Stimulated activated CD8-positive, alpha-beta memory T cell treated with anti-CD3 and anti-CD28 coated beads, Interleukin-2, amount 100 ng/mL, for 48 hours (primary cell): ENCODE data around the gene FAM151A.
A peak's percentile ranks its signal among the peaks of the same experiment; 100 is the strongest.

Source experiments
- DNase-seq, 2 donors: peaks; one replicate each; pipeline ENCODE4 v3.0.0-alpha.2; 2020; ENCODE audit warnings: low read depth in 2 of 2

The FAM151A gene

GRCh38 chr1:54623216-54624007 lies at the start of gene FAM151A:
Gene FAM151A, minus strand, starts transcription at chr1:54623525. Its CDS starts 130 bp downstream, at chr1:54623395.
- no peak for DNase-seq

GRCh38 chr1:54671985-54672608 lies 48.8 kb upstream of the FAM151A start:
- peak; percentile 49 to 58 for DNase-seq

GRCh38 chr1:54668567-54668966 lies 45.2 kb upstream of the FAM151A start:
- DNase-seq = no peak

GRCh38 chr1:54667797-54668196 lies 44.5 kb upstream of the FAM151A start:
- no peak for DNase-seq

GRCh38 chr1:54666333-54666732 lies 43.0 kb upstream of the FAM151A start:
- DNase-seq = no peak

DNA sequence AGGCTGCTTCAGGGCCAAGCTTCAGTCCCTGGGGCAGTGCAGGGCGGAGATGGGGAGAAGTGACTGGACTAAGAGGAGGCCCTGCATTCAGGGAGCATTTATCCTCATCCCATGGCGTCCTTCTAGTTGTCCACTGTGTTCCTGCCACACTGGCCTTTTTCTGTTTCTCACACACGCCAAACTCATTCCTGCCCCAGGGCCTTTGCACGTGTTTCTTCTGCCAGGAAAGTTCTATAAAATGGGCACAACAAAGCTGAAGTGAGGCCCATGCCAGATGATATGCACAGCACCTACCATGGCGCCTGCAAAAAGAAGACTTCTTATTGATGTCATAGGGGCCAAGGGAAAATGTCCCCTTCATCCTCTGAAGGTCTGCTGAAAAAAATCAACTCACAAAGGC lies 42.5 kb upstream of the FAM151A start:
- DNase-seq = no peak

DNA sequence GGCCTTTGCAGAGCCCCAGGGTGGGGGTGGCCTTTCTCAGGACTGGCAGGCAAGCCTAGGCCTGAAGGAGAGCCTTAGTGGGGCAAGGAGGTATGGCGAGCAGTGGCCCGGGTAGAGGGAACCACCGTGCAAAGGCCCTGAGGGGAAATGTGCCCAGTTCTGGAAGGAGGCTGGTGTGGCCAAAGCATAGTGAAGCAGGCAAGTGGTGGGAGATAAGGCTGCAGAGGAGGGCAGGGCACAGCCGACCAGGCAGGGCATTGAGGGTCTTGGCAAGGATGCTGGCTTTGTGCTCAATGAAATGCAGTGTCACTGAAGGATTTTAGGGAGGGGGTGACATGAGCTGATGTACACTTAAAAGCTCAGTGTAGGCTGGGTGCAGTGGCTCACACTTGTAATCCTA lies 41.0 kb upstream of the FAM151A start:
- DNase-seq = no peak

DNA sequence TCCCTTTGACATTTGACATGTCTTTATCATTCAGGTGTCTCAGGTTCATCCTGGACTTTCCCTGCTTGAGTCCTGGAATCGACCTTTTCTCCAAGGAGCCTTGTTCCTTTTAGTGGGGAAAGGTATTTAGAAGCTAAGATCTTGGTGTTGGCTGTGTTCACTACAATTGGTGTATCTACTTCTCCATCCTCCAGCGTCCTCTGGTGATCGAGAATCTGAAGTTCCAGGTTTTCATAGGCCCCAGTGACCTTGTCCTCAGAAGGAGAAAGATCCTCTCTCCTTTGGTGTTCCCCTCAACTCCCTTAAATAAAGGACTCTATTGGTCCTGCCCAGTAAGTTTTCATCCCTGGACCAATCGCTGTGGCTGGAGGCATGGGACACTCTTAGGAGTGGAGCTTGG lies 40.4 kb upstream of the FAM151A start:
- no peak for DNase-seq

- DNase-seq = no peak
Observed at GRCh38 chr1:54658164-54658913, 35.0 kb upstream of the FAM151A start.

- no peak for DNase-seq
Observed at GRCh38 chr1:54653036-54653435, 29.7 kb upstream of the FAM151A start.

DNA sequence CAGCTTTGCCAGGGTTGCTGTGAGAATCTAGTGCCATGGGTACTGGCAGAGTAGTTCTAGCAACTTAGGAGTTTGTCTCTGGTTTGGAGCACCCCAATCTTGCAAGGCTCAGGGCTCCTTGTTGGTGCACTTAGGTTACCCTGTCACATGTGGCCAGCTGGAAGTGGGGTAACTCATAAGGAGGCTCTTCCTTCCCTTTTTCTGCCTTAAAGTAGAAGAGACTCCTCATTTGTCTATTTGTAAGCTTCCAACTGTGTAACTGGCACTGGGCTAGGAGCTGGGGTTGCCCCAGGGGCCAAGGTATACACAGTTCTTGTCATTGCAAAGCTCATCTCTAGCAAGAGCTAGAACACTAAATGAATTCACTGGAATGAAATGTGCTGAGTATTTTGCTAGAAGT lies 28.8 kb upstream of the FAM151A start:
- DNase-seq = no peak

- no peak for DNase-seq
Observed at GRCh38 chr1:54651608-54652007, 28.3 kb upstream of the FAM151A start.

GRCh38 chr1:54650417-54650816 lies 27.1 kb upstream of the FAM151A start:
- DNase-seq = no peak

DNA sequence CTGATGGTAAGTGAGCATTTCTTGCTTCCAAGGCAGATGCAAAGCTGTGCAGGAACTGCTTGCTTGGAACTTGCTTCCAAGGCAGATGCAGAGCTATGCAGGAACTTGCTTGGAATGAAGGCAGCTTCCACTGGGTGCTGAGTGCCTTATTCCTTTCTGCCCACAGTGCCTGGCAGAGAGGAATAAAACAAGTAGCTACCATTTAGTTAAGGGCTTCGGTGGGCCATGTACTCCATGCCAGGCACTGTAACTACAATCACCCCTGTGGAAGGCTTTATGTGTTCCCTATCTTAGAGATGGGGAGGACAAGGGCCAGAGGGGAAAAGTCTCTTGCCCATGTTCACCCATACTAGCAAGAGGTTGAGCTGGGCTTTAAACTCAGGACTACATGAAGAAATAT lies 26.6 kb upstream of the FAM151A start:
- DNase-seq = no peak

- DNase-seq = no peak
Observed at GRCh38 chr1:54649130-54649898, 26.0 kb upstream of the FAM151A start.

DNA sequence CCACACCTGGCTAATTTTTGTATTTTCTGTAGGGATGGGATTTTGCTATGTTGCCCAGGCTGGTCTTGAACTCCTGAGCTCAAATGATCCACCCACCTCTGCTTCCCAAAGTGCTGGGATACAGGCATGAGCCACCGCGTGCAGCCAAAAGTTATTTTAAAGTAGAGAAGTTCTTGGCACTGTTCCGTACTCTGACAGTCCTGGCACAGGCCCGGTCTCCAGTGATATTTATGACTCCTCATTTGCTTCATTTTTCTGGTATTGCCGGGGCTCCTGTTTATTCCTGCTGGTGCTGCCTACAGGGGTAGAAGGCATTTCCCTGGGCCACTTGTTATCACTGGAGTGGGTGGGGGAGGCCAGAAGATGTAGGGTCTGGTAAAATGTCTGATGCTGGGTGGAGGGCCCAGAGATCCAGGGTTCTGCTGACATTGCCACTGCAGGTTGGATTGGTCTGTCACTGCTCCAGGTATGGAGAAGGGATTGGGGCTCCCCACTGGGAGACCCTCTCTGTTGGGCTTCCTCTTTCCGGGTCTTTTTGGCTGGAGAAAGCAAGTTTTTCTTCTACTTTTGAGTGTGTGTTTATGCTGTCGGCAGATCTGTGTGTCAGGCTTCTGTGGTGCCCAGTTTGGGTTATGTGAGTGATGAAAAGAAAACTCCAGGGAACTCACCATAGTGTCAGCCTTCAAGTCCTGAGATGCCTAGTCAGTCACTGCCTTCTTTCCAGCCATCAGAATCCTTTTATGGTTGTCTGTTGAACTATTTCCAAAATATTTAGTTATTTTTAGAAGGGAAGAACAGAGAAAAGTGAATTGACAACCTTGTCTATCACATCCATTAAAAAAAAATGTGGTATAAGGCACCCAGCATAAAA lies 22.7 kb upstream of the FAM151A start:
- DNase-seq = no peak

DNA sequence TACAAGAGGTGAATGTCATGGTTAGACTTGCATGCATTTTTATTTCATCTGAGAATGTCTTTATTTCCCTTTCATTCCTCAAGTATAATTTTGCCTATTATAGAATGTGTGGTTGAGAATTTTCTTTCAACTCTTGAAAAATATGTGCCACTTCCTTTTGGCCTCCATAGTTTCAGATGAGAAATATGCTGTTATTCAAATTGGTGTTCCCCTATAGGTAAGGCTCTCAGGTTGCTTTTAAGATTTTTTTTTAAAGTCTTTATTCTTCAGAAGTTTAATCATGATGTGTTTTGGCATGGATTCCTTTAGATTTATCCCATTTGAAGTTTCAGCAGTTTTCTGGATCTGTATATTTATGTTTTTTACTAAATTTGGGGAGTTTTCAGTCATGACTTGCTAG lies 20.4 kb upstream of the FAM151A start:
- DNase-seq = no peak

DNA sequence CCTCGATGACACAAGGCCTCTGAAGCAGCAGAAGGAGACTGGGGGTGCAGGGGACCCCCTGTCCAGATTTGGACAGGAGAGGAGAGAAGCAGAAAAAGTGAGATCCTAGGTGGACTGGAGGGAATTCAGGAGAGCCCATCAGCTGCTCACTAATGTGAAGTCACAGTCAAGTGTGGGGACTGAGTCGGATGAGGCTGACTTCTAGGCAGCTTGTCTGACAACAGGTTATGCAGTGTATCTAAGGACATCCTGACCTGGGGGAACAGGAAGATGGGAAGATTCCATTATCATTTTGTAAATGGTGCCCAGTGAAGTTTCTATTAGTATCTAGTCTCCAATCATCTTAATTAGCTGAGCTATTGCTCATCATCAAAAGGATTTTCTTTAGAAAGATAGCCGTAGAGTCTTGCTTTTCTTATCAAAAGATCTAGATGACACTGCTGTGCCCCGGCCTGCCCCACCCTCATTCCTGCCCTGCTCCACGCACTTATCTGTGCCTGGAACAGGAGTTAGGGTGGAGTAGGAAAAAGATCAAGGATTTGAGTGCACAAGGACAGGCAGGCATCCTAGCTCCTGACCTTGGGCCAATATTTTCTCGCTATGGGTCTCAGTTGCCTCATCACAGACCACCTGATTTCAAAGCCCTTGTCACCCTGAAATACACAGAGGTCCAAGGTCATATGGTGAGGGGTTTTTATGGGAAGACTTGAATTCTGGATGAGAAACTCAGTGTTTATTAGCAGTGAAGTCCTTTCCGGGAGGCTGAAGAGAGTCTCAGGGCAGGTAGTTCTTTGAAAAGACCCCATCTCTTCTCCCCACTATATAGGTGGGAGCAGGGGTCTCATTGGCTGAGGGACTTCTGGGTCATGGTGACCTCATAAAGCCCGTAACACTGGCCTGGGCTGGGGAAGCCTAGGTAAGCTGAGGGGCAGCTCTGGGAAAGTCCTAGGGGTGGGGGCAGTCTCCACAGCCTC lies 17.8 kb upstream of the FAM151A start, which contains the start of gene MROH7:
TSS of gene MROH7 (plus strand) at position 924 of the 974 bp plus-strand sequence. CDS start 11,141 bp downstream, outside the sequence.
- DNase-seq = no peak

GRCh38 chr1:54640361-54640760 lies 17.0 kb upstream of the FAM151A start:
- DNase-seq = no peak
